A549 (cell line): ENCODE results near the gene PTTG1IP. TPM values are rescaled to one million over a fixed set of nuclear protein-coding genes. Genes with fewer than 3 reads are reported as not detected.

Experiments used
- ATAC-seq, 2 experiments: fragments of 200-7000 bp in 1 of 2; fragments of >200 bp in 1 of 2; cut with Nextera tagmentation in 1 of 2; cut with Tn5 transposase in 1 of 2; 3 replicates each; pipeline versions ENCODE4 v1.8.0 to v1.9.1; 2018 to 2020; ENCODE audit warnings: mild to moderate bottlenecking in 1 of 2, moderate library complexity in 1 of 2
- CTCF ChIA-PET: fragments of 300-600 bp; sonication (Branson Sonifier 250); formaldehyde crosslinking; extraction: SDS; loops from one replicate; lab custom pipeline; 2021; ENCODE audit warnings: antibody characterized with exemption, inconsistent platforms; lab: Yijun Ruan, JAX
- POLR2A ChIA-PET: fragments of 350-600 bp; formaldehyde crosslinking; extraction: SDS; loops from one replicate; lab custom pipeline; 2021; ENCODE audit warnings: antibody characterized with exemption, inconsistent platforms; lab: Yijun Ruan, JAX
- DNase-seq, 2 experiments: peaks; one replicate each; pipeline versions ENCODE4 v3.0.0 to v3.0.0-alpha.2; 2011 to 2016; ENCODE audit warnings: low read depth in 1 of 2, low spot score in 1 of 2
- FAIRE-seq: peaks from 2 replicates; lab custom pipeline; 2011; peaks lifted over from hg19 to GRCh38; lab: Jason Lieb, UNC
- H3K27ac ChIP-seq, 2 experiments: fragments of >200 bp; sonication (Bioruptor Twin); formaldehyde crosslinking; 3 replicates each; pipeline ENCODE4 v1.5.1; 2016 to 2017
- H3K4me1 ChIP-seq: fragments of >200 bp; sonication (Bioruptor Twin); formaldehyde crosslinking; 3 replicates; pipeline ENCODE4 v1.6.1; 2016
- H3K4me2 ChIP-seq: fragments of >200 bp; sonication (Bioruptor Twin); formaldehyde crosslinking; 3 replicates; pipeline ENCODE4 v1.6.1; 2016
- H3K4me3 ChIP-seq: fragments of >200 bp; sonication (Bioruptor Twin); formaldehyde crosslinking; 3 replicates; pipeline ENCODE4 v1.5.1; 2016
- H3K9me3 ChIP-seq: fragments of >200 bp; sonication (Bioruptor Twin); formaldehyde crosslinking; 3 replicates; pipeline ENCODE4 v1.6.1; 2016
- BCL3 ChIP-seq: fragments of >200 bp; sonication (Bioruptor Twin); formaldehyde crosslinking; IDR thresholded peaks from 3 replicates; pipeline ENCODE4 v1.6.1; 2016
- E2F6 ChIP-seq: IDR thresholded peaks from 2 replicates; pipeline ENCODE4 v1.6.1; 2012; ENCODE audit warnings: low read depth, borderline replicate concordance
- EHF ChIP-seq: fragments of 250-450 bp; sonication (Bioruptor Pico); IDR thresholded peaks from 2 replicates; pipeline ENCODE4 v1.5.0; 2020; ENCODE audit warnings: mild to moderate bottlenecking
- FOSL2 ChIP-seq, 2 experiments: fragments of 450-650 bp in 1 of 2; fragments of >200 bp in 1 of 2; sonication (Bioruptor Twin) in 1 of 2; formaldehyde crosslinking; IDR thresholded peaks; 2 replicates each; pipeline versions ENCODE4 v1.5.0 to v1.6.1; 2016 to 2020; ENCODE audit warnings: mild to moderate bottlenecking in 1 of 2, moderate library complexity in 1 of 2
- HDAC2 ChIP-seq: fragments of 200-600 bp; sonication (generic); IDR thresholded peaks from 2 replicates; pipeline ENCODE4 v1.6.1; 2016
- HEYL ChIP-seq: fragments of 250-450 bp; sonication (Bioruptor Pico); IDR thresholded peaks from 2 replicates; pipeline ENCODE4 v1.8.0; 2021; ENCODE audit warnings: mild to moderate bottlenecking, moderate library complexity
- JUN ChIP-seq, 2 experiments: fragments of >200 bp; sonication (Bioruptor Twin); formaldehyde crosslinking; IDR thresholded peaks; 2 replicates in 1 of 2; 3 replicates in 1 of 2; pipeline ENCODE4 v1.6.1; 2016 to 2017
- KDM5A ChIP-seq: fragments of 200-600 bp; sonication (generic); IDR thresholded peaks from 2 replicates; pipeline ENCODE4 v1.6.1; 2016; ENCODE audit warnings: antibody characterized with exemption, mild to moderate bottlenecking
- NPAS2 ChIP-seq: fragments of 250-450 bp; sonication (Bioruptor Pico); IDR thresholded peaks from 2 replicates; pipeline ENCODE4 v1.8.0; 2022; ENCODE audit warnings: mild to moderate bottlenecking, moderate library complexity, borderline replicate concordance
- NR3C1 ChIP-seq: fragments of >200 bp; sonication (Bioruptor Twin); formaldehyde crosslinking; IDR thresholded peaks from 3 replicates; pipeline ENCODE4 v1.6.1; 2017
- POLR2A ChIP-seq: IDR thresholded peaks from 2 replicates; pipeline ENCODE4 v1.6.1; 2012; ENCODE audit warnings: mild to moderate bottlenecking, low read length
- RAD21 ChIP-seq, 2 experiments: fragments of >200 bp in 1 of 2; sonication (Bioruptor Twin) in 1 of 2; formaldehyde crosslinking in 1 of 2; IDR thresholded peaks in 1 of 2; conservative IDR thresholded peaks in 1 of 2; 2 replicates in 1 of 2; 3 replicates in 1 of 2; pipeline ENCODE4 v1.6.1; 2012 to 2018; ENCODE audit warnings: inconsistent platforms in 1 of 2
- RCOR1 ChIP-seq: fragments of 150-350 bp; IDR thresholded peaks from 2 replicates; pipeline ENCODE4 v1.6.1; 2014; ENCODE audit warnings: antibody characterized with exemption, low read length, low read depth
- SMC3 ChIP-seq: fragments of >200 bp; sonication (Bioruptor Twin); formaldehyde crosslinking; IDR thresholded peaks from 3 replicates; pipeline ENCODE4 v1.6.1; 2018; ENCODE audit warnings: inconsistent platforms
- ZFP36 ChIP-seq: fragments of 450-650 bp; IDR thresholded peaks from 2 replicates; pipeline ENCODE4 v1.6.1; 2014; ENCODE audit warnings: borderline replicate concordance; ENCODE audit not compliant: partially characterized antibody
- WGBS: methylation state at CpG from one replicate; pipeline ENCODE4 v1.1.6; 2017; ENCODE audit errors: missing lambda C conversion rate; 5-methylcytosine and 5-hydroxymethylcytosine counted together
- polyA plus RNA-seq, 4 experiments: library from polyadenylated mRNA; depleted of rRNA in 3 of 4; stranded (reverse); fragments of >200 nt; fragmentation: RNase III in 1 of 4; extraction: RNeasy Plus Mini Kit Qiagen cat#74134 plus additional on column Dnase treatment in 1 of 4; gene quantifications; 2 replicates in 3 of 4; 3 replicates in 1 of 4; pipeline ENCODE4 v1.2.3, GENCODE V29; 2011 to 2017
- TF ChIP-seq, protein P1 (sequence below): fragments of >200 bp; sonication (Bioruptor Twin); formaldehyde crosslinking; IDR thresholded peaks from 3 replicates; pipeline ENCODE4 v1.5.1; 2016
- TF ChIP-seq, protein P2 (sequence below): fragments of 450-650 bp; IDR thresholded peaks from 2 replicates; pipeline ENCODE4 v1.6.1; 2014; ENCODE audit warnings: antibody characterized with exemption
- TF ChIP-seq, protein P3 (sequence below): fragments of 150-350 bp; IDR thresholded peaks from 2 replicates; pipeline ENCODE4 v1.6.1; 2014; ENCODE audit warnings: low read depth, mild to moderate bottlenecking, low read length

Gene PTTG1IP
- polyA plus RNA-seq, 2 of the 4 experiments (the other 2 are of a cell fraction): 98.7 to 99.4 TPM

DNA sequence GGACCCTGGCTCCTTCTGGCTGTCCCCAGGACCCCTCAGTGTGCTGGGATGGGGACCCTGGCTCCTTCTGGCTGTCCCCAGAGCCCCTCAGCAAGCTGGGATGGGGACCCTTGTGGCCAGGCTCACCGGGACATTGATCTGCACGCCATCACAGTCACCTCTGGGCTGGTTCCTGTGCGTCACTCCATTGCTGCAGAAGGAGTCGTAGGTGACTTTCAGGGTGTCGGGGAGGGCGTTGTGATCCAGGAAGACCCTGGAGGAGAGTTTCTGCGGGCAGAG, 19.7 kb upstream of the PTTG1IP start (continued):
- TF ChIP-seq FOSL2 (IDR thresholded peaks at IDR 0.05) (no peak), FOSL2 (CRISPR knock-in tag; IDR thresholded peaks at IDR 0.05) (no peak), RCOR1 (no peak)
- TF ChIP-seq, all 56 proteins: peak for 0

DNA sequence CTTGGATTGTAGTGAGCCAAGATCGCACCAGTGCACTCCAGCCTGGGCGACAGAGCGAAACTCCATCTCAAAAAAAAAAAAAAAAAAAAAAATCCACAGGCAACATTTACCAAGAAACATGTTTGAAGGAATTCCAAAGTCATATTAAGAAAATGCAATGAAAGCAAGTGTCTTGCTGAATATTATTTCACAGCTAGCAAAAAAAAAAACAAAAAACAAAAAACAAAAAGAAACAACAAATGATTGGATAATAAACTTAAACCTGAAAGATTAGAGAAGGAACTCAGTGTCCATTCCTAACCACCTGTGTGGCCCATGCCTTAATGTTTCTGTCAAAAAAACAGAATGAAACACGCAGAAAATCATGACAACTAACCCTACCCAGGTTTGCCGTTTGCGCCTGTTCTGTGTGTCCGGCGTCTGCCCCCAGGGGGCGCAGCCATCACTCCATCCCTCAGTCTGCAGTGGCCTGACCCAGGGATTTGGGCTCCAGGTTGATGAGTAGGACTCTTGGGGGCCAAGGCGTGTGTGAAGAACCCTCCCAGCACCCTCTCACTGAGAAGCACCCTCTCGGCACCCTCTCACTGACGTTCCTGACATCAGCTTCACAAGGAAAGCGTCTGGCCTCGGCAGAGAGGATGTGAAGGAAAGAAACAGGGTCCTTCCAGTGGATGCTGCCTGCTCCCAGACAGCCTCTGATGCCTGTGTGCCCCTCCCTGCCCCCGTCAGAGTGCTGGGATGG, 19.2 kb upstream of the PTTG1IP start:
- FAIRE-seq (no peak), DNase-seq (no peak), ATAC-seq (peak; percentile 75 to 90)
- Histone ChIP-seq H3K4me3 (no peak overlapping the region), H3K27ac (peak overlapping the region; percentile 28 to 71; a peak in 4 of 6 replicates), H3K9me3 (no peaks in the 10 kb centered on the region), H3K4me1 (no peaks in the 10 kb centered on the region), H3K4me2 (no peak overlapping the region)
- 28% methylated on average over 13 of the region's 15 CpGs for WGBS
- ChIA-PET CTCF (interaction anchor here (0.6 to 6.4 kb wide), 19 partner anchors 8 to 246 kb away, joined by 3 to 50 read pairs (median 4); no protein-coding TSS in a partner anchor), POLR2A (interaction anchor here (0.8 kb wide), 1 partner anchor 91 kb away, joined by 4 read pairs; the partner anchor contains the start of gene UBE2G2)
- TF ChIP-seq SMC3: peak; percentile 77
- no peak for TF ChIP-seq POLR2A
- TF ChIP-seq, protein P1, sequence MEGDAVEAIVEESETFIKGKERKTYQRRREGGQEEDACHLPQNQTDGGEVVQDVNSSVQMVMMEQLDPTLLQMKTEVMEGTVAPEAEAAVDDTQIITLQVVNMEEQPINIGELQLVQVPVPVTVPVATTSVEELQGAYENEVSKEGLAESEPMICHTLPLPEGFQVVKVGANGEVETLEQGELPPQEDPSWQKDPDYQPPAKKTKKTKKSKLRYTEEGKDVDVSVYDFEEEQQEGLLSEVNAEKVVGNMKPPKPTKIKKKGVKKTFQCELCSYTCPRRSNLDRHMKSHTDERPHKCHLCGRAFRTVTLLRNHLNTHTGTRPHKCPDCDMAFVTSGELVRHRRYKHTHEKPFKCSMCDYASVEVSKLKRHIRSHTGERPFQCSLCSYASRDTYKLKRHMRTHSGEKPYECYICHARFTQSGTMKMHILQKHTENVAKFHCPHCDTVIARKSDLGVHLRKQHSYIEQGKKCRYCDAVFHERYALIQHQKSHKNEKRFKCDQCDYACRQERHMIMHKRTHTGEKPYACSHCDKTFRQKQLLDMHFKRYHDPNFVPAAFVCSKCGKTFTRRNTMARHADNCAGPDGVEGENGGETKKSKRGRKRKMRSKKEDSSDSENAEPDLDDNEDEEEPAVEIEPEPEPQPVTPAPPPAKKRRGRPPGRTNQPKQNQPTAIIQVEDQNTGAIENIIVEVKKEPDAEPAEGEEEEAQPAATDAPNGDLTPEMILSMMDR: peak; percentile 68
- TF ChIP-seq HDAC2: no peak
- TF ChIP-seq E2F6: no peak
- TF ChIP-seq RAD21 (conservative IDR thresholded peaks at IDR 0.05 in 1 of 2, IDR thresholded peaks at IDR 0.05 in 1 of 2): peak; percentile 58 to 60

- DNase-seq: no peak
- POLR2A ChIA-PET: interaction anchor here (0.8 kb wide), 1 partner anchor 90 kb away, joined by 4 read pairs; the partner anchor contains the start of gene UBE2G2
- no peak overlapping the region for H3K4me3 ChIP-seq
These were observed 18.6 kb upstream of the PTTG1IP start for GRCh38 chr21:44892095-44892494.

More at GRCh38 chr21:44892095-44892494, 18.6 kb upstream of the PTTG1IP start:
- Histone ChIP-seq H3K27ac (no peak overlapping the region), H3K4me2 (no peak overlapping the region), H3K4me1 (no peaks in the 10 kb centered on the region), H3K9me3 (no peaks in the 10 kb centered on the region)
- CTCF ChIA-PET: interaction anchor here (0.8 to 6.4 kb wide), 10 partner anchors 12 to 247 kb away, joined by 3 to 50 read pairs (median 6); no protein-coding TSS in a partner anchor
- FAIRE-seq (no peak), ATAC-seq (no peak)
- no peak for TF ChIP-seq EHF (CRISPR knock-in tag)
- TF ChIP-seq, protein P2, sequence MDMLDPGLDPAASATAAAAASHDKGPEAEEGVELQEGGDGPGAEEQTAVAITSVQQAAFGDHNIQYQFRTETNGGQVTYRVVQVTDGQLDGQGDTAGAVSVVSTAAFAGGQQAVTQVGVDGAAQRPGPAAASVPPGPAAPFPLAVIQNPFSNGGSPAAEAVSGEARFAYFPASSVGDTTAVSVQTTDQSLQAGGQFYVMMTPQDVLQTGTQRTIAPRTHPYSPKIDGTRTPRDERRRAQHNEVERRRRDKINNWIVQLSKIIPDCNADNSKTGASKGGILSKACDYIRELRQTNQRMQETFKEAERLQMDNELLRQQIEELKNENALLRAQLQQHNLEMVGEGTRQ: no peak
- TF ChIP-seq HEYL (CRISPR knock-in tag): no peak
- TF ChIP-seq BCL3: no peak
- TF ChIP-seq ZFP36: no peak
- no peak for TF ChIP-seq NR3C1
- TF ChIP-seq JUN (IDR thresholded peaks at IDR 0.05): no peak
- no peak for TF ChIP-seq NPAS2 (CRISPR knock-in tag)
- TF ChIP-seq, protein P3, sequence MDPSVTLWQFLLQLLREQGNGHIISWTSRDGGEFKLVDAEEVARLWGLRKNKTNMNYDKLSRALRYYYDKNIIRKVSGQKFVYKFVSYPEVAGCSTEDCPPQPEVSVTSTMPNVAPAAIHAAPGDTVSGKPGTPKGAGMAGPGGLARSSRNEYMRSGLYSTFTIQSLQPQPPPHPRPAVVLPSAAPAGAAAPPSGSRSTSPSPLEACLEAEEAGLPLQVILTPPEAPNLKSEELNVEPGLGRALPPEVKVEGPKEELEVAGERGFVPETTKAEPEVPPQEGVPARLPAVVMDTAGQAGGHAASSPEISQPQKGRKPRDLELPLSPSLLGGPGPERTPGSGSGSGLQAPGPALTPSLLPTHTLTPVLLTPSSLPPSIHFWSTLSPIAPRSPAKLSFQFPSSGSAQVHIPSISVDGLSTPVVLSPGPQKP: no peak
- no peak for TF ChIP-seq KDM5A
- WGBS: 85% methylated on average over 18 of the region's 19 CpGs
